Measurements from ENCODE around the gene ST6GALNAC1. TPM values are rescaled to one million over a fixed set of nuclear protein-coding genes. Genes with fewer than 3 reads are reported as not detected.
"Not testable (repeated sequence)": the region's sequence is repeated elsewhere in the genome, so short reads cannot be mapped to it uniquely, and the experiment has no call there.

Gene ST6GALNAC1
- total RNA-seq, 1 experiment from 2014 or later = not detected

DNA sequence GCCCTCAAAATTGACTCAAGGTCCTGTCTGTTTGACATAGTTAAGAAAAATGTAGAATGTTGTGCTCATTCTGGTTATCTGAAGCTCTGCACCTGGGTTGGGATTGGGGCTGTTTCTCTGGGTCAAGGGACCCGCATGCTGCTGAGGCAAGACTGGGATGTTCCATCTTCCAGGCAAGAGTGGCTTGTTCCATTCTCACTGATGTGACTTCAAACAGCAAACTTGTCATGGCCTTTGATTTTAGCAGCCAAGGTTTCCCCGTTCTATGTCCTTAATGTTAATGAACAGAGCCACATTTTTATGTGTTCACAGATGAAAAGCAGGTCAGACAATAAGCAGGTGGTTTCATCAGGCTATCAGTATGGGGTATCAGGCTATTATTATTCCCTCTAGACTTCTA is 25.7 kb downstream of the ST6GALNAC1 start:
- no peaks in the 10 kb centered on the region for H3K4me1 ChIP-seq
- no peak overlapping the region for H3K4me3 ChIP-seq
- no peak overlapping the region for H3K27ac ChIP-seq
- peaks cover 3% of the 10 kb centered on the region; the same call in 1 of the 2 replicates for H3K27me3 ChIP-seq
- peaks cover 5% of the 10 kb centered on the region for H3K9me3 ChIP-seq (replicated peaks)
- DNase-seq = no peak
- no peaks in the 10 kb centered on the region for H3K36me3 ChIP-seq

DNA sequence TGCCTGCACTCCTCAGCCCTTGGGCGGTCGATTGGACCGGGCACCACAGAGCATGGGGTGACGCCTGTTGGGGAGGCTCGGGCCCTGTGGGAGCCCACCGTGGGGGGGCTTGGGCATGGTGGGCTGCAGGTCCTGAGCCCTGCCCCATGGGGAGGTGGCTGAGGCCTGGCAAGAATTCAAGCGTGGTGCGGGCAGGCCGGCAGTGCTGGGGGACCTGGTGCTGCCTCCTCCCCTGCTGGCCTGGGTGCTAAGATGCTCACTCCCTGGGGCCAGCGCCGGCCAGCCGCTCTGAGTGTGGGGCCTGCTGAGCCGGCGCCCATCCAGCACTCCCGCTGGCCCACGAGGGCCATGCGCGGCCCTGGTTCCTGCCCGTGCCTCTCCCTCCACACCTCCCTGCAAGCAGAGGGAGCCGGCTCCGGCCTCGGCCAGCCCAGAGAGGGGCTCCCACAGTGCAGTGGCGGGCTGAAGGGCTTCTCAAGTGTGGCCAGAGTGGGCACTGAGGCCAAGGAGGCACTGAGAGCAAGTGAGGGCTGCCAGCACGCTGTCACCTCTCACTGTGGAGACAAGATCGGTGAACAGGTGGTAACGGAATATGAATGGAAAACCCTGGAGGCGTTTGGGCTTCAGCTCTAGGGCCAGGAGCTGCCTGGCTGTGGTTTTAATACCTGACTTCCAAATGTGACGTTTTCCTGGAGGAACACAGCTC is 28.5 kb downstream of the ST6GALNAC1 start:
- no peaks in the 10 kb centered on the region for H3K36me3 ChIP-seq
- DNase-seq = no peak
- H3K9me3 ChIP-seq (replicated peaks) = peaks cover 5% of the 10 kb centered on the region
- H3K27ac ChIP-seq = no peak overlapping the region
- peaks cover 21% of the 10 kb centered on the region for H3K27me3 ChIP-seq
- H3K4me1 ChIP-seq = no peaks in the 10 kb centered on the region
- H3K4me3 ChIP-seq = no peak overlapping the region

DNA sequence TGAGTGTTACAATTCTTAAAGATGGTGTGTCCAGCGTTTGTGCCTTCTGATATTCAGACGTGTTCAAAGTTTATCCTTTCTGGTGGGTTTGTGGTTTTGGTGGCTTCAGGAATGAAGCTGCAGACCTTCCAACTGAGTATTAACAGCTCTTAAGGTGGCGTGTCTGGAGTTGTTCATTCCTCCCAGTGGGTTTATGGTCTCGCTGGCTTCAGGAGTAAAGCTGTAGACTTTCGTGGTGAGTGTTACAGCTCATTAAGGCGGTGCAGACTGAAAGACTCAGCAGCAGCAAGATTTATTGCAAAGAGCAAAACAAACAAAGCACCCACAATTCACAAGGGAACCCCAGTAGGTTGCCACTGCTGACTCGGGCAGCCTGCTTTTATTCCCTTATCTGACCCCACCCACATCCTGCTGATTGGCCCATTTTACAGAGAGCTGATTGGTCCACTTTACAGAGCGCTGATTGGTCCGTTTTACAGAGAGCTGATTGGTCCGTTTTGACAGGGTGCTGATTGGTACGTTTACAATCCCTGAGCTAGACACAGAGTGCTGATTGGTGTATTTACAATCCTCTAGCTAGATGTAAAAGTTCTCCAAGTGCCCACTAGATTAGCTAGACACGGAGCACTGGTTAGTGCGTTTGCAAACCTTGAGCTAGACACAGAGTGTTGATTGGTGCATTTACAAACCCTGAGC is 29.3 kb downstream of the ST6GALNAC1 start:
- H3K27ac ChIP-seq; H3K4me1 ChIP-seq; H3K36me3 ChIP-seq; H3K4me3 ChIP-seq; DNase-seq; H3K9me3 ChIP-seq (replicated peaks): not testable (repeated sequence)
- H3K27me3 ChIP-seq = peaks cover 19% of the 10 kb centered on the region

DNA sequence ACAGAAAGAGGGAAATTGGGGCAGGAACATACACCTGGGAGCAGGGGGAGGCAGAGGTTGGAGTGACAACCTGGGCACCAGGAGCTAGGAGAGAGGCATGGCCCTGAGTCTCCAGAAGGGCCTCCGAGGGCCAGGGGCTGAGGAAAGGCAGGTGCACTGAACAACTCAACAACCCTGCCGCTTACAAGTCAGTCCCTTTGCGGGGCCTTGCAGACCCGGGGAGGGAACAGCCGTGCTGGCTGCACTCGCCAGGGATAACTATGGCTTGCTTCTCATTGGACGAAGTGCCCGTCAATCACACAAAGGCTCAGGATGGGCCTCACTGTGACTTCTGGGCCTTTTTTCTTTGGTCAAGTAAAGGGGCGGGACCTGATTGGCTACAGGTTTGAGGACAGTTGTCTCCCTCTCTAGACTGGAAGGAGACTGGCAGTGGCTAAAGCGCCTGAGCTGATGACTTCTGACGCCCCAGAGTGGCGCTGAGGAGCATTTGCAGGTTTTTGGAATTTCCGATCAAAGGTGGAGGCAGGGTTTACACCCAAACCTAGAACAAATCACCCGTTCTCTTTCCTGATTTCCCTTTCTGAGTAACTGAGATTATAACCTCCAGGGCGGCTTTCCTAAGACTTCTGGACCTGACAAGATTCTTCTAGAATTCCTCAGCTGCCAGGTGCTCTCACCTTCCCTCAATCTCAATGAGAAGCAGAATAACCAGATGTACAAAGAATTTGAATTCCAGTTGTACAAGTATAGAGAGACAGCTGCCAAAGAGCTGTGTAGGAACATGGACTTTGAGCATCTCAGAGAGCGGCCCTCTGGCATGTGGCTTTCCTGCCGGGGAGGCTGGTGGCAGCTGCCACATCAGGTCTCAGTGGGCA is 30.3 kb downstream of the ST6GALNAC1 start:
- peak; percentile 35 to 47 for DNase-seq
- Histone ChIP-seq H3K36me3 (no peaks in the 10 kb centered on the region), H3K4me1 (no peaks in the 10 kb centered on the region), H3K4me3 (no peak overlapping the region), H3K9me3 (replicated peaks) (peaks cover 5% of the 10 kb centered on the region), H3K27me3 (peaks cover 19% of the 10 kb centered on the region), H3K27ac (no peak overlapping the region)

DNA sequence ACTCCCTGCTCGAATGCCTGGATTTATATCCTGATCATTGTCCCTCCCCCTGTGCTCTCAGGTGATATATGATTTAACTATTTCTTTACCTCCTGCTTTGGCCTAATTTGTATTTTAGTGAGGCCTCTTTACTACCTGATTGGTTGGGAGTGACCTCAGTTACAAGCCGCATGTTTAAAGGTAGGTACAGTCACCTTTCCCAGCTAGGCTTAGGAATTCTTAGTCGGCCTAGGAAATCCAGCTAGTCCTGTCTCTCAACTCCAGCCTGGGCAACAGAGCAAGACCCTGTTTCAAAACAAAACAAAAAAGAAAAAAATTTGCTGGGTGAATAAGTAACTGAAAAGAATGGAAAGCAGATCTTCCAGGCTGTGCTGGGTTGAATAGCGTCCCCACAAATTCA is 31.1 kb downstream of the ST6GALNAC1 start:
- Histone ChIP-seq H3K36me3 (no peaks in the 10 kb centered on the region), H3K4me3 (no peak overlapping the region), H3K9me3 (replicated peaks) (peaks cover 5% of the 10 kb centered on the region), H3K4me1 (no peaks in the 10 kb centered on the region), H3K27ac (no peak overlapping the region), H3K27me3 (peaks cover 19% of the 10 kb centered on the region)
- DNase-seq = no peak

DNA sequence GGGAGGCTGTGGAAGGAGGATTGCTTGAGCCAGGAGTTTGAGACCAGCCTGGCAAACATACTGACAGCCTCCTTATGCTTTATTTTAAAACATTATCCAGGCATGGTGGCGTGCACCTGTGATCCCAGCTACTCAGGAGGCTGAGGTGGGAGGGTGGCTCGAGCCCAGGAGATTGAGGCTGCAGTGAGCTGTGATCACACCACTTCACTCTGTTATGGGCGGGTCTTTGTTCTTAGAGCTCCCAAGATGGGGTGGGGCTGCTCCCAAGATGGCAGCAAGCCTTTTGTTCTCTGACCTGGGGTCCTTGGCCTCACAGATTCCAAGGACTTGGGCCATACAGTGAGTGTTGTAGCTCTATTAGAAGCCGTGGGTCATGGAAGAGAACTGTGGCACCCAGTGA is 31.8 kb downstream of the ST6GALNAC1 start:
- Histone ChIP-seq H3K9me3 (replicated peaks) (peaks cover 5% of the 10 kb centered on the region), H3K4me1 (no peaks in the 10 kb centered on the region), H3K36me3 (no peaks in the 10 kb centered on the region), H3K4me3 (no peak overlapping the region), H3K27me3 (peaks cover 19% of the 10 kb centered on the region), H3K27ac (no peak overlapping the region)
- no peak for DNase-seq

DNA sequence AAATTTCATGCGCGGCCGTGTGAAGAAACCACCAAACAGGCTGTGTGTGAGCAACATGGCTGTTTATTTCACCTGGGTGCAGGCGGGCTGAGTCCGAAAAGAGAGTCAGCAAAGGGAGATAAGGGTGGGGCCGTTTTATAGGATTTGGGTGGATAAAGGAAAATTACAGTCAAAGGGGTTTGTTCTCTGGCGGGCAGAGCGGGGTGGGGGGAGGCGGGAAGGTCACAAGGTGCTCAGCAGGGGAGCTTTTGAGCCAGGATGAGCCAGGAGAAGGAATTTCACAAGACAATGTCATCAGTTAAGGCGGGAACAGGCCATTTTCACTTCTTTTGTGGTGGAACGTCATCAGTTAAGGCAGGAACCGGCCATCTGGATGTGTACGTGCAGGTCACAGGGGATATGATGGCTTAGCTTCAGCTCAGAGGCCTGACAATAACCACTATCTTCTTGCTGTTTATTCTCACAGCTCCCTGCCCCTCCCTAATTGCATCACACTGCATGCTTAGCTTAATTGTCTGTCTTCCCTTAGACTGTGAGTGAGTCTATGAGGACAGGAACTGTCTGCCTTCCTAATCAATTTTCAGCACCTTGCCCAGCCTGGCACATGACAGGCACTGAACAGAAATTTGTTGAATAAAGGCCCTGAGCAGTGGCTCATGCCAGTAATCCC is 32.3 kb downstream of the ST6GALNAC1 start:
- not testable (repeated sequence) for DNase-seq; H3K4me1 ChIP-seq; H3K27ac ChIP-seq; H3K4me3 ChIP-seq; H3K9me3 ChIP-seq (replicated peaks); H3K36me3 ChIP-seq
- H3K27me3 ChIP-seq = peaks cover 19% of the 10 kb centered on the region

DNA sequence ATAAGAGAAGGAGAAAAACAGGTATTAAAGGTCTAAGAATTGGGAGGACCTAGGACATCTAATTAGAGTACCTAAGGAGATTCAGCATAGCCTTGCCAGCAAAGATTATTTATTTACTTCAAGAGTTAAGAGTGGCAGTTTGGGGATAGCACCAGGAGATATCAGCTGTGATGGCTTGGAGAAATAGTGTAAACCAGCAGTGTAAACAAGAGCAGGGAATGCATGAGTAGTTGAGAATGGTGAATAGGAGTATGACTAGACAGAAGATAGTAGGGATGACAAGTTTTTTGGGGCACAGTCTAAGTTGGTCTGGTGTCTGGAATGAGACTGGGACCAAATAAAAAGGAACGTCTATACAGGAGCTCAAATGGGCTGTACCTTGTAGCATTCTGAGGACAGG is 36.9 kb downstream of the ST6GALNAC1 start:
- not testable (repeated sequence) for H3K4me3 ChIP-seq; H3K9me3 ChIP-seq (replicated peaks); H3K4me1 ChIP-seq; H3K27ac ChIP-seq; DNase-seq; H3K36me3 ChIP-seq
- peaks cover 20% of the 10 kb centered on the region; the same call in 1 of the 2 replicates for H3K27me3 ChIP-seq

DNA sequence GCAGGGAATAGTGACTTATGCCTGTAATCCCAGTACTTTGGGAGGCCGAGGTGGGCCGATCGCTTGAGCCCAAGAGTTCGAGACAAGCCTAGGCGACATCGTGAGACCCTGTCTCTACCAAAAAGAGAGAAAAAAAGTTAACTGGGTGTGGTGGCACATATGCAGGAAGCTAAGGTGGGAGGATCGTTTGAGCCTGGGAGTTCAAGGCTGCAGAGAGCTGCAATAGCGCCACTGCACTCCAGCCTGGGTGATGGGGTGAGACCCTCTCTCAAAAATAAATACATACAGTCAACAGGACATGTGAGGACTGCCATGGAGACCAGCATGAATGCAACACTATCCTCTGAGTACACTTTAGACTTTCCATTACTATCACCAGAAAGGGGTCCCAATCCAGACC is 42.5 kb downstream of the ST6GALNAC1 start:
- Histone ChIP-seq H3K4me1 (peaks cover 4% of the 10 kb centered on the region; the same call in 1 of the 2 replicates), H3K9me3 (replicated peaks) (no peaks in the 10 kb centered on the region; the same call in 1 of the 2 replicates), H3K4me3 (no peak overlapping the region), H3K27ac (no peak overlapping the region), H3K27me3 (peaks cover 13% of the 10 kb centered on the region; the same call in 1 of the 2 replicates), H3K36me3 (no peaks in the 10 kb centered on the region)
- no peak for DNase-seq

DNA sequence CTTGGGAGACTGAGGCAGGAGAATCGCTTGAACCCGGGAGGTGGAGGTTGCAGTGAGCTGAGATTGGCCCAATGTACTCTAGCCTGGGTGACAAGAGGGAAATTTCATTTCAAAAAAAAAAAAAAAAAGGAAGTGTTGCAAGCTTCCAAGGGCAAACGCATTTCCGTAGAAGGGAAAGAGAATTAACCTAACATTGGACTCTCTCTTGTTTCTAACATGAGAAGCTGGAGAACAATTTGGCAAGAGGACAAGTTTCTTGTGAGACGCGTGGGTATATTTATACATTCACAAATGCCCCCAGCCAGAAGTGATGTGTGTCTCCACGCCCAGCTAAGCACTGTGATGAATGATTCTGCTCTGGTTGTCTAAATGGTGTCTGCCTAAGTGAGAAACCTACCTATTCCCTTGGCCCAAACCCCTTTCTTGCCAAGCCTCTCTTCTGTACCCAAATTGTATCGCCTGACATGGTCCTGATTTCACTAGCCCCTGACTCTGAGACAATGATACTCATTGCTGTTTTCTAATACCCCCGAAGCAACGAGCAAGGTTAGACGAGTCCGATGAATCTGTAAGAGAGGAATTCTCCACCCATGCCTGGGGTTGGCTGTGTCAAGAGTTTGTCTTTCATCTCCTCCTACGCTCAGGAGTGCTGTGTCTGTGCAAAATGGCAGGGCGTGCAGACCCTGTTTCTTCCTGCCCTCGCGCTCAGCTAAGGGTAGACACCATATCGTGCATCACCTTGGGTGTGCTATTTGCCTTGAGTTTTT is 43.7 kb downstream of the ST6GALNAC1 start:
- no peak overlapping the region for H3K4me3 ChIP-seq
- no peaks in the 10 kb centered on the region for H3K36me3 ChIP-seq
- no peak overlapping the region for H3K27ac ChIP-seq
- 0 out of 2 replicates have a peak, but pooled peaks cover 3% of the 10 kb centered on the region for H3K27me3 ChIP-seq
- peaks cover 4% of the 10 kb centered on the region; the same call in 1 of the 2 replicates for H3K4me1 ChIP-seq
- no peaks in the 10 kb centered on the region; the same call in 1 of the 2 replicates for H3K9me3 ChIP-seq (replicated peaks)
- no peak for DNase-seq

DNA sequence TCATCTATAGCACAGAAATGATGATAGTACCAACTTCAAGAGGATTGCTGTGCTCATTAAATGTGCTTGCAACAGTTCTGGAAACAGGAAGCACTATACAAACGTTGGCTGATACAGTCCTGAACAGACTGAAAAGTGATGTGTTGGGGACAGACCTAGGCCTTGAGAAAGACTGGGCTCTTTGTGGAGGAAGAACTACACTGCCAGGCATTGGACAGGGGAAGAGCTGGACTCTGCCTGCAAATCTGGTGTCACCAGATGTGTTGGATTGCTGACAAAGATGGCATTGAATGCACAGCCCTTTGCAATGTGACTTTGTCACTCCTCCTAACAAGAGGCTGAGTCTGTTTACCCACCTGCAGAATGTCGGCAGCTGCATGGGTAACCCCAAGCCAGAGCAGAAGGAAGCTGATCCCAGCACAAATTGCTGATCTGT is 45.5 kb downstream of the ST6GALNAC1 start:
- peak in 1 of 2 experiments; percentile 37 for DNase-seq
- H3K9me3 ChIP-seq (replicated peaks) = no peaks in the 10 kb centered on the region; the same call in 1 of the 2 replicates
- H3K4me1 ChIP-seq = peaks cover 4% of the 10 kb centered on the region; the same call in 1 of the 2 replicates
- no peak overlapping the region for H3K4me3 ChIP-seq
- no peak overlapping the region for H3K27ac ChIP-seq
- H3K36me3 ChIP-seq = no peaks in the 10 kb centered on the region
- H3K27me3 ChIP-seq = no peaks in the 10 kb centered on the region; the same call in 1 of the 2 replicates

DNA sequence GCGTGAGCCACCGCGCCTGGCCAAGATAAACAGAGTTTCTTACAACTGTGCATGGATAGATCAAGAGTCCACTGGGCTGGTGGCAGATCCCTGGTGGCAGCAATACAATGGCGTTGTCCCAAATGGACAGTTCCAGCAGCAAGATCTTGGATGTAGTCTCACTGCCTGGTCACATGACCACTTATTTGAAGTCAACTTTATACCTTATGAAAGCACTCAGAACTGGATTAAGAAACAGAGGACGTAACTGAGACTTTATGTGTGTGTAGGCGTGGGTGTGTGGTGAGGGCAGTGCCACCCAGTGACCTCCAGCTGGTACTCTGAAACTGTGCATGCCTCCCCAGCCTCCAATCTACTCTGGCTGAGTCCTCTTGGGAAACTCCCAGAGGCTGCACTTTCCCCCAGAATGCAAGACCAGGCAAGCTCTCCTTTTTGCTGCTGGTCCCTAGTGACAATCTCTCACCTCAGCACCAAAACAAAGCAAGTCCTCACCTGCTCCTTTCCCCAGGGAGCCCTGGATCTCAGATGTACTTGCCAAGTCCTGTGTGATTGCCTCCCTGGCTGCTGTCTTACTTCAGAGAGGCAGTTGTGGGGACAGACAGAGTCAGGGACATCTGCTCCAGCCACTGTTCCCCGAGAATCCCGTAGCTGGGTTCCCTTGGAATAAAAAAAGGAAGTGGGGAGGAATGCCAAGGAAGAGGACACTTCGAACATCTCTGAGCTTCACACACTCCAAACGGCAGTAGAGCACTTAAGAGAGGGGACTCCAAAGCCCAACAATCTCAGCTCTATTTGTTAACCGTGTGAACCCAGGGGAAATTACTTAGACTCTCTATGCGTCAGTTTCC is 46.2 kb downstream of the ST6GALNAC1 start:
- H3K4me3 ChIP-seq = no peak overlapping the region
- DNase-seq = no peak
- H3K36me3 ChIP-seq = no peaks in the 10 kb centered on the region
- no peak overlapping the region for H3K27ac ChIP-seq
- no peaks in the 10 kb centered on the region for H3K9me3 ChIP-seq (replicated peaks)
- H3K4me1 ChIP-seq = peaks cover 4% of the 10 kb centered on the region; the same call in 1 of the 2 replicates
- peaks cover under 1% of the 10 kb centered on the region; the same call in 1 of the 2 replicates for H3K27me3 ChIP-seq

DNA sequence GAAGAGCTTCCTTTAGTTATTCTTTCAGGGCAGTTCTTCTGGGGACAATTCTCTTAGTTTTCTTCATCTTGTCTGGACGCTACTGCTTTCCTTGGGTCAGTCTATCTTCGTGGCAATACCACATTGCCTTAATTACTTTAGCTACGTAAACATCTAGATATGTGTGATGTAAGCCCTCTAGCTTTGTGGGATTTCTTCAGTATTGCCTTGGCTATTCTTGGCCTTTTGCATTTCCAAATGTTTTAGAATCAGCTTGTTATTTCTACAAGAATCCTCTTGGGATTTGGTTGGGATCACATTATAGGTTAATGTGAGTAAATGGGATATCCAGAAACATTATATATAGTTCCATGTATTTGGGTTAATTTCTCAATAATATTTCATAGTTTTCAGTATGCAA is 48.9 kb downstream of the ST6GALNAC1 start:
- Histone ChIP-seq H3K27ac (no peak overlapping the region), H3K36me3 (no peaks in the 10 kb centered on the region), H3K9me3 (replicated peaks) (no peaks in the 10 kb centered on the region), H3K4me1 (no peaks in the 10 kb centered on the region), H3K27me3 (peaks cover 4% of the 10 kb centered on the region; the same call in 1 of the 2 replicates), H3K4me3 (no peak overlapping the region)
- DNase-seq = no peak

All from SJCRH30 (cell line).